B cell (primary cell): ENCODE data around the gene AXIN1. TPM values are rescaled to one million over a fixed set of nuclear protein-coding genes. Genes with fewer than 3 reads are reported as not detected.
"Not testable (repeated sequence)": the region's sequence is repeated elsewhere in the genome, so short reads cannot be mapped to it uniquely, and the experiment has no call there.

Source experiments
- ATAC-seq: fragments of 200-7000 bp; cut with Tn5 transposase; one replicate; pipeline ENCODE4 v1.10.0; 2021; ENCODE audit warnings: low read depth, mild to moderate bottlenecking, moderate number of reproducible peaks, moderate library complexity
- CTCF ChIA-PET: fragments of 350-600 bp; sonication (Branson Sonifier 250); formaldehyde crosslinking; loops from one replicate; lab custom pipeline; 2021; ENCODE audit warnings: antibody characterized with exemption, inconsistent platforms; lab: Charles Lee
- POLR2A ChIA-PET: fragments of 350-600 bp; sonication (Branson Sonifier 250); formaldehyde crosslinking; loops from one replicate; lab custom pipeline; 2021; ENCODE audit warnings: antibody characterized with exemption; lab: Charles Lee
- DNase-seq: peaks from one replicate; pipeline ENCODE4 v3.0.0; 2013
- H2AFZ ChIP-seq: 2 replicates; pipeline ENCODE4 v1.6.1; 2012; ENCODE audit warnings: mild to moderate bottlenecking, low read depth, low read length; ENCODE audit not compliant: insufficient read depth, poor library complexity, severe bottlenecking
- H3K27ac ChIP-seq, 2 donors: 1 replicate in 1 of 2; 2 replicates in 1 of 2; pipeline ENCODE4 v1.5.1; 2012 to 2013; ENCODE audit warnings: low read length in 2 of 2, mild to moderate bottlenecking in 2 of 2, moderate library complexity in 1 of 2
- H3K27me3 ChIP-seq, 4 experiments: fragments of 200-600 bp in 1 of 4; sonication (generic) in 1 of 4; replicated peaks in 1 of 4; 1 replicate in 2 of 4; 2 replicates in 2 of 4; pipeline versions ENCODE4 v1.6.1 to v1.7.0; 2013 to 2016; ENCODE audit warnings: low read length in 3 of 4, mild to moderate bottlenecking in 2 of 4, mixed read lengths in 1 of 4, moderate library complexity in 1 of 4; ENCODE audit not compliant: insufficient read depth in 4 of 4, control insufficient read depth in 3 of 4; ENCODE audit errors: control extremely low read depth in 1 of 4
- H3K36me3 ChIP-seq, 2 experiments: replicated peaks in 1 of 2; 1 replicate in 1 of 2; 2 replicates in 1 of 2; pipeline versions ENCODE4 v1.6.1 to v1.7.1; 2013; ENCODE audit warnings: low read length in 1 of 2; ENCODE audit not compliant: insufficient read depth in 2 of 2, control insufficient read depth in 1 of 2; ENCODE audit errors: control extremely low read depth in 1 of 2, extremely low read depth in 1 of 2
- H3K4me1 ChIP-seq, 2 donors: fragments of 200-600 bp in 1 of 2; sonication (generic) in 1 of 2; 1 replicate in 1 of 2; 2 replicates in 1 of 2; pipeline versions ENCODE4 v1.5.1 to v1.6.1; 2013 to 2017; ENCODE audit warnings: low read length in 2 of 2; ENCODE audit not compliant: control insufficient read depth in 2 of 2, insufficient read depth in 2 of 2
- H3K4me2 ChIP-seq: replicated peaks from 2 replicates; pipeline ENCODE3; 2012; ENCODE audit warnings: mild to moderate bottlenecking, low read depth, low read length; ENCODE audit not compliant: poor library complexity, severe bottlenecking
- H3K4me3 ChIP-seq, 5 experiments: fragments of 200-600 bp in 1 of 5; sonication (generic) in 1 of 5; 1 replicate in 3 of 5; 2 replicates in 2 of 5; pipeline versions ENCODE4 v1.5.1 to v1.7.0; 2011 to 2016; ENCODE audit warnings: low read length in 4 of 5, mild to moderate bottlenecking in 4 of 5, low read depth in 2 of 5, control low read depth in 1 of 5, moderate library complexity in 1 of 5; ENCODE audit not compliant: insufficient read depth in 1 of 5; ENCODE audit errors: control extremely low read depth in 1 of 5, extremely low read depth in 1 of 5
- H3K79me2 ChIP-seq: fragments of 200-600 bp; sonication (generic); one replicate; pipeline ENCODE4 v1.6.0; 2016; ENCODE audit warnings: low read length; ENCODE audit not compliant: control insufficient read depth, insufficient read depth
- H3K9ac ChIP-seq: fragments of 200-600 bp; sonication (generic); 2 replicates; pipeline ENCODE4 v1.6.1; 2017; ENCODE audit warnings: mild to moderate bottlenecking, low read length, moderate library complexity
- H3K9me3 ChIP-seq, 3 donors: one replicate each; pipeline versions ENCODE4 v1.6.1 to v1.7.1; 2013; ENCODE audit warnings: low read length in 2 of 3; ENCODE audit not compliant: control insufficient read depth in 2 of 3, insufficient read depth in 1 of 3; ENCODE audit errors: control extremely low read depth in 1 of 3
- H4K20me1 ChIP-seq: 2 replicates; pipeline ENCODE4 v1.6.0; 2012; ENCODE audit warnings: mild to moderate bottlenecking, low read length; ENCODE audit not compliant: insufficient read depth, control insufficient read depth, poor library complexity, severe bottlenecking
- H3K27ac Mint-ChIP-seq: one replicate; pipeline ENCODE4 v1.8.0; 2021; ENCODE audit warnings: mixed read lengths
- H3K27me3 Mint-ChIP-seq: one replicate; pipeline ENCODE4 v1.8.0; 2021; ENCODE audit warnings: mixed read lengths
- H3K4me1 Mint-ChIP-seq: one replicate; pipeline ENCODE4 v1.8.0; 2021; ENCODE audit warnings: mixed read lengths
- H3K4me3 Mint-ChIP-seq: one replicate; pipeline ENCODE4 v1.8.0; 2021; ENCODE audit warnings: mixed read lengths
- H3K9me3 Mint-ChIP-seq: one replicate; pipeline ENCODE4 v1.8.0; 2022; ENCODE audit warnings: mixed read lengths; ENCODE audit not compliant: insufficient read depth
- CTCF ChIP-seq: fragments of 200-600 bp; IDR thresholded peaks from one replicate; pipeline ENCODE4 v1.8.0; 2022; ENCODE audit warnings: antibody characterized with exemption, mild to moderate bottlenecking
- EZH2 ChIP-seq: IDR thresholded peaks from 2 replicates; pipeline ENCODE4 v1.6.1; 2012; ENCODE audit warnings: borderline replicate concordance, low read depth, mild to moderate bottlenecking, moderate library complexity, low read length; ENCODE audit not compliant: insufficient read depth, poor library complexity, severe bottlenecking
- WGBS: methylation state at CpG from one replicate; pipeline ENCODE4 v1.1.5; 2013; ENCODE audit warnings: missing lambda C conversion rate; ENCODE audit not compliant: insufficient coverage; 5-methylcytosine and 5-hydroxymethylcytosine counted together
- intact Hi-C: fragments of 100-400 bp; cut with micrococcal nuclease; formaldehyde crosslinking; loops from one replicate; pipeline ENCODE4 v1.10.0; 2022
- polyA plus RNA-seq: library from polyadenylated mRNA; depleted of rRNA; stranded (reverse); fragments of >200 nt; gene quantifications from 2 replicates; pipeline ENCODE4 v1.2.3, GENCODE V29; 2012
- total RNA-seq, 2 donors: library from RNA; stranded (reverse); fragments of 120-200 nt in 1 of 2; gene quantifications; 1 replicate in 1 of 2; 2 replicates in 1 of 2; pipeline versions ENCODE4 v1.2.3 to v1.2.4, GENCODE V29; 2013 to 2022

AXIN1 gene
- total and polyA plus RNA-seq, 2 donors (not counting 1 experiment from before 2014, with no cell fraction given) = 39.0 to 40.8 TPM

GRCh38 chr16:349211-349610 lies 3.3 kb downstream of the AXIN1 start:
- H3K4me3 ChIP-seq = no peak overlapping the region

GRCh38 chr16:348495-348894 lies 4.0 kb downstream of the AXIN1 start:
- peaks cover 2 to 25% of the 10 kb centered on the region in 2 experiments for H3K36me3 ChIP-seq
- peaks cover 40% of the 10 kb centered on the region for H3K4me1 Mint-ChIP-seq
- H3K9me3 Mint-ChIP-seq, DNase-seq, H3K27me3 ChIP-seq, POLR2A ChIA-PET, H3K9ac ChIP-seq, H3K9me3 ChIP-seq, H3K27me3 Mint-ChIP-seq, ATAC-seq, H3K4me3 Mint-ChIP-seq, H3K4me3 ChIP-seq, intact Hi-C loops, H3K27ac ChIP-seq, H3K27ac Mint-ChIP-seq, H2AFZ ChIP-seq: not testable (repeated sequence)
- WGBS = 95% methylated on average over 6 of the region's 10 CpGs
- H3K79me2 ChIP-seq = peaks cover 78% of the 10 kb centered on the region
- peaks cover 16 to 30% of the 10 kb centered on the region in 2 donors for H3K4me1 ChIP-seq
- CTCF ChIA-PET = interaction anchor here (0.7 to 2.3 kb wide), 2 partner anchors 74 to 241 kb away, joined by 3 to 6 read pairs; no protein-coding TSS in a partner anchor
- H3K4me2 ChIP-seq = peak overlapping the region; percentile 24
- peaks cover 78% of the 10 kb centered on the region for H4K20me1 ChIP-seq

More at GRCh38 chr16:349211-349610, 3.3 kb downstream of the AXIN1 start:
- Mint-ChIP-seq H3K4me1 (peaks cover 42% of the 10 kb centered on the region), H3K9me3 (no peaks in the 10 kb centered on the region), H3K4me3 (peak overlapping the region; percentile 6), H3K27ac (peak overlapping the region; percentile 79), H3K27me3 (no peaks in the 10 kb centered on the region)
- Histone ChIP-seq H3K9ac (no peak overlapping the region), H4K20me1 (peaks cover 81% of the 10 kb centered on the region), H3K27me3 (no peaks in the 10 kb centered on the region), H2AFZ (no peak overlapping the region), H3K4me1 (peaks cover 17 to 32% of the 10 kb centered on the region in 2 donors), H3K4me2 (peak overlapping the region; percentile 11), H3K36me3 (peaks cover 2 to 22% of the 10 kb centered on the region in 2 experiments), H3K9me3 (peaks cover 0 to 4% (median 0%) of the 10 kb centered on the region in 3 donors), H3K27ac (peak overlapping the region in 1 of 2 donors; percentile 9), H3K79me2 (peaks cover 71% of the 10 kb centered on the region)
- CTCF ChIA-PET = interaction anchor here (0.7 to 2.3 kb wide), 2 partner anchors 73 to 242 kb away, joined by 3 to 6 read pairs; no protein-coding TSS in a partner anchor
- POLR2A ChIA-PET = interaction anchor here (0.6 kb wide), 1 partner anchor 10 kb away, joined by 3 read pairs; no protein-coding TSS in a partner anchor
- TF ChIP-seq EZH2 = no peak
- TF ChIP-seq CTCF = no peak
- ATAC-seq (no peak), DNase-seq (peak; percentile 8)
- intact Hi-C loops = no loop called here
- 46% methylated on average over 4 of the region's 7 CpGs for WGBS
